GM12878 (cell line): ENCODE results near the gene CAMK2B. TPM values are rescaled to one million over a fixed set of nuclear protein-coding genes. Genes with fewer than 3 reads are reported as not detected.

ENCODE experiments used
- ATAC-seq: fragments of 200-7000 bp; cut with Tn5 transposase; 3 replicates; pipeline ENCODE4 v1.9.1; 2020; ENCODE audit warnings: mild to moderate bottlenecking, moderate library complexity
- BruUV-seq: library from RNA; stranded (reverse); fragments of 400-500 nt; replicated peaks from 2 replicates; lab custom pipeline; 2021; lab: Mats Ljungman, UMichigan
- CTCF ChIA-PET: fragments of 300-600 bp; sonication (Branson Sonifier 250); formaldehyde crosslinking; extraction: SDS; loops from one replicate; lab custom pipeline; 2021; ENCODE audit warnings: inconsistent platforms; lab: Yijun Ruan, JAX
- POLR2A ChIA-PET: fragments of 350-600 bp; formaldehyde crosslinking; extraction: SDS; loops from one replicate; lab custom pipeline; 2021; ENCODE audit warnings: inconsistent platforms; lab: Charles Lee
- RAD21 ChIA-PET: fragments of 300-600 bp; sonication (Branson Sonifier 250); formaldehyde crosslinking; loops from one replicate; lab custom pipeline; 2023; ENCODE audit warnings: antibody characterized with exemption; ENCODE audit not compliant: unreplicated experiment; lab: Charles Lee
- SMC1A ChIA-PET: fragments of 300-600 bp; sonication (Branson Sonifier 250); formaldehyde crosslinking; loops from one replicate; lab custom pipeline; 2023; ENCODE audit not compliant: unreplicated experiment, uncharacterized antibody; lab: Charles Lee
- DNase-seq: peaks from one replicate; pipeline ENCODE4 v3.0.0-alpha.2; 2011; ENCODE audit warnings: low read depth, low spot score
- FAIRE-seq: peaks from 3 replicates; lab custom pipeline; 2011; peaks lifted over from hg19 to GRCh38; lab: Jason Lieb, UNC
- H2AFZ ChIP-seq: 2 replicates; pipeline ENCODE4 v1.6.0; 2011; ENCODE audit warnings: low read depth, low read length, control low read depth; ENCODE audit not compliant: control insufficient read depth
- H3K27ac ChIP-seq: 2 replicates; pipeline ENCODE4 v1.5.1; 2011; ENCODE audit warnings: control low read depth; ENCODE audit not compliant: control insufficient read depth, insufficient read depth
- H3K27me3 ChIP-seq, 2 experiments: replicated peaks in 1 of 2; 2 replicates each; pipeline versions ENCODE4 v1.6.0 to v1.6.1; 2011; ENCODE audit warnings: low read length in 1 of 2; ENCODE audit not compliant: control insufficient read depth in 2 of 2, insufficient read depth in 2 of 2
- H3K36me3 ChIP-seq, 2 experiments: 2 replicates each; pipeline ENCODE4 v1.5.1; 2011; ENCODE audit warnings: low read length in 1 of 2; ENCODE audit not compliant: control insufficient read depth in 2 of 2, insufficient read depth in 2 of 2
- H3K4me1 ChIP-seq: 2 replicates; pipeline ENCODE4 v1.6.1; 2011; ENCODE audit warnings: mild to moderate bottlenecking, low read length, moderate library complexity, mixed read lengths; ENCODE audit not compliant: control insufficient read depth, insufficient read depth
- H3K4me2 ChIP-seq: 2 replicates; pipeline ENCODE4 v1.6.0; 2011; ENCODE audit warnings: control low read depth; ENCODE audit not compliant: control insufficient read depth, insufficient read depth
- H3K4me3 ChIP-seq: fragments of 200-600 bp; sonication (generic); 2 replicates; pipeline ENCODE4 v1.5.1; 2016
- H3K79me2 ChIP-seq: 2 replicates; pipeline ENCODE4 v1.6.0; 2011; ENCODE audit warnings: low read length; ENCODE audit not compliant: control insufficient read depth, insufficient read depth
- H3K9ac ChIP-seq: 2 replicates; pipeline ENCODE4 v1.8.0; 2011; ENCODE audit warnings: low read length, control low read depth, mixed read lengths; ENCODE audit not compliant: control insufficient read depth, insufficient read depth
- H3K9me3 ChIP-seq: replicated peaks from 3 replicates; pipeline ENCODE4 v1.5.1; 2011; ENCODE audit warnings: mild to moderate bottlenecking, low read length; ENCODE audit not compliant: control insufficient read depth, insufficient read depth
- H4K20me1 ChIP-seq: 2 replicates; pipeline ENCODE4 v1.6.0; 2011; ENCODE audit not compliant: control insufficient read depth, insufficient read depth
- GABPA ChIP-seq: IDR thresholded peaks from 2 replicates; pipeline ENCODE4 v1.6.1; 2014; ENCODE audit warnings: antibody characterized with exemption, low read depth, mild to moderate bottlenecking, inconsistent platforms
- HCFC1 ChIP-seq: fragments of 150-350 bp; IDR thresholded peaks from 2 replicates; pipeline ENCODE4 v1.6.1; 2014; ENCODE audit warnings: low read length
- IRF3 ChIP-seq: fragments of 450-650 bp; IDR thresholded peaks from 2 replicates; pipeline ENCODE4 v1.6.1; 2014; ENCODE audit warnings: mild to moderate bottlenecking
- MEF2B ChIP-seq: fragments of 450-650 bp; IDR thresholded peaks from 2 replicates; pipeline ENCODE4 v1.6.1; 2018; ENCODE audit warnings: mild to moderate bottlenecking, moderate library complexity; ENCODE audit not compliant: partially characterized antibody, poor library complexity, severe bottlenecking
- NR2C1 ChIP-seq: fragments of 450-650 bp; IDR thresholded peaks from 2 replicates; pipeline ENCODE4 v1.6.1; 2017; ENCODE audit warnings: antibody characterized with exemption, mild to moderate bottlenecking, moderate library complexity
- NR2C2 ChIP-seq: IDR thresholded peaks from 2 replicates; pipeline ENCODE4 v1.6.1; 2011; ENCODE audit warnings: borderline replicate concordance, low read depth; ENCODE audit not compliant: control insufficient read depth, insufficient read length
- RB1 ChIP-seq: fragments of 450-650 bp; formaldehyde crosslinking; IDR thresholded peaks from 2 replicates; pipeline ENCODE4 v1.6.1; 2017; ENCODE audit warnings: mild to moderate bottlenecking, borderline replicate concordance
- RBBP5 ChIP-seq: fragments of 200-600 bp; sonication (generic); conservative IDR thresholded peaks from 2 replicates; pipeline ENCODE4 v1.6.1; 2016
- SIX5 ChIP-seq: IDR thresholded peaks from 2 replicates; pipeline ENCODE4 v1.6.1; 2011; ENCODE audit warnings: mild to moderate bottlenecking, low read depth, low read length, moderate library complexity; ENCODE audit not compliant: severe bottlenecking
- SMARCA5 ChIP-seq: fragments of 450-650 bp; IDR thresholded peaks from 2 replicates; pipeline ENCODE4 v1.6.1; 2017; ENCODE audit warnings: mild to moderate bottlenecking
- SREBF1 ChIP-seq: IDR thresholded peaks from 2 replicates; pipeline ENCODE4 v1.6.1; 2012; ENCODE audit warnings: mild to moderate bottlenecking, low read length
- SUZ12 ChIP-seq: fragments of 200-600 bp; sonication (generic); IDR thresholded peaks from one replicate; pipeline ENCODE4 v1.6.1; 2018; ENCODE audit warnings: antibody characterized with exemption, mild to moderate bottlenecking; ENCODE audit not compliant: unreplicated experiment
- YBX1 ChIP-seq: fragments of 450-650 bp; IDR thresholded peaks from 2 replicates; pipeline ENCODE4 v1.6.1; 2016; ENCODE audit warnings: antibody characterized with exemption
- ZBTB11 ChIP-seq: fragments of 450-650 bp; formaldehyde crosslinking; IDR thresholded peaks from 2 replicates; pipeline ENCODE4 v1.5.0; 2022; ENCODE audit warnings: mild to moderate bottlenecking, missing genetic modification characterization
- WGBS: methylation state at CpG from one replicate; pipeline ENCODE4 v1.1.6; 2016; ENCODE audit warnings: low lambda C conversion rate; ENCODE audit not compliant: insufficient replicate concordance, insufficient coverage; ENCODE audit errors: missing lambda C conversion rate; 5-methylcytosine and 5-hydroxymethylcytosine counted together
- in situ Hi-C: fragments of 300-500 bp; cut with MboI; formaldehyde crosslinking; loops from 9 replicates; pipeline ENCODE4 v1.14.3; 2018; ENCODE audit warnings: mixed read lengths
- intact Hi-C: fragments of 100-400 bp; cut with micrococcal nuclease; formaldehyde crosslinking; loops from one replicate; pipeline ENCODE4 v1.14.2; 2022; ENCODE audit not compliant: unreplicated experiment
- polyA plus RNA-seq, 11 experiments: library from polyadenylated mRNA; depleted of rRNA in 4 of 11; unstranded in 6 of 11; stranded (reverse) in 5 of 11; fragments of >200 nt; fragmentation: Nextera tagmentation in 4 of 11; fragmentation: Illumina TruSeq in 1 of 11; extraction: Ambion mirVana in 4 of 11; extraction: Trizol in 1 of 11; gene quantifications; 1 replicate in 1 of 11; 2 replicates in 10 of 11; pipeline versions ENCODE4 v1.2.1 to v1.2.3, GENCODE V29; 2011 to 2016; ENCODE audit warnings: inconsistent platforms in 2 of 11, missing spikeins in 2 of 11, low read depth in 1 of 11
- total RNA-seq, 4 experiments: library from RNA; depleted of rRNA in 3 of 4; stranded (reverse); fragments of >200 nt in 3 of 4; fragmentation: Illumina TruSeq in 1 of 4; extraction: Trizol in 1 of 4; gene quantifications; 2 replicates each; pipeline versions ENCODE4 v1.2.1 to v1.2.3, GENCODE V29; 2013 to 2021

CAMK2B gene
- total and polyA plus RNA-seq, 10 of the 15 experiments (the other 5 are each of a cell fraction or from before 2014, with no cell fraction given) = 0.06 to 0.23 (median 0.11) TPM; not detected in 5

- in situ Hi-C loops (no loop called here), intact Hi-C loops (no loop called here)
- Histone ChIP-seq H3K9me3 (no peaks in the 10 kb centered on the region), H2AFZ (no peak overlapping the region), H3K27me3 (no peaks in the 10 kb centered on the region), H3K4me2 (no peak overlapping the region), H3K9ac (no peak overlapping the region), H3K27ac (no peak overlapping the region), H4K20me1 (no peaks in the 10 kb centered on the region; the same call in 1 of the 2 replicates), H3K36me3 (peaks cover 3 to 4% of the 10 kb centered on the region in 2 experiments; a peak in 3 of 4 replicates), H3K79me2 (no peaks in the 10 kb centered on the region), H3K4me1 (peaks cover 7% of the 10 kb centered on the region)
- no TSS peak for BruUV-seq
- WGBS = 52% methylated on average over 17 of the region's 17 CpGs
- ATAC-seq (no peak), DNase-seq (no peak)
- CTCF ChIA-PET = no interaction called here
- SMC1A ChIA-PET = no interaction called here
- POLR2A ChIA-PET = no interaction called here
- TF ChIP-seq HCFC1 (no peak), MEF2B (no peak), YBX1 (no peak), SREBF1 (no peak), SMARCA5 (no peak), IRF3 (no peak), GABPA (no peak), SIX5 (no peak), NR2C1 (no peak), SUZ12 (no peak), RBBP5 (no peak), NR2C2 (no peak), RB1 (no peak), ZBTB11 (CRISPR knock-in tag) (no peak)
- TF ChIP-seq, all 136 proteins: peak for 0
- no peak overlapping the region for H3K4me3 ChIP-seq
- RAD21 ChIA-PET = no interaction called here
- no peak for FAIRE-seq
Measured at GRCh38 chr7:44217852-44218402, 107.5 kb downstream of the CAMK2B start.
